HG03175 (cell line): Measurements from ENCODE around the gene SIRT2.

Source experiments
- ATAC-seq: cut with Tn5 transposase; IDR thresholded peaks from one replicate; pipeline ENCODE4 v1.9.1; 2021; ENCODE audit warnings: mild to moderate bottlenecking, moderate library complexity; ENCODE audit not compliant: unreplicated experiment

SIRT2 gene

GRCh38 chr19:38848299-38849146, 50.9 kb downstream of the SIRT2 start:
- ATAC-seq = no peak

DNA sequence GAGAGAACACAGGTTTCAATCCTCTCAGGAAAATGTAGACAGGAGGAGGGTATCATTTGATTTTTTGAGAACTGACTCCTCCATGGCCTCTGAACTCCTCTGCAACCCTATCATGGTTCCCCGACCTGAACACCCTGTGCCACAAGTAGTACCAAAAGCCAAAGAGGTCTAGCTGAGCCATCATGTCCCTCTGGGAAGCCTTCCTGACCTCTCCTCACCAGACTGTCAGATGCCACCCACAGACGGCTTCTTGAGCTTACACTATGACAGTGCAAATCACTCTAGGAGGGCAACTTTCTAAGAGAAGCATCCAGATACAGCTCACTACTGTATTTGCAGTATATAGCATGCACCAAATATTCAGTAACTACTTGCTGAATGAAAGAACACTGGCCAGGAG, 53.3 kb downstream of the SIRT2 start:
- ATAC-seq = no peak

DNA sequence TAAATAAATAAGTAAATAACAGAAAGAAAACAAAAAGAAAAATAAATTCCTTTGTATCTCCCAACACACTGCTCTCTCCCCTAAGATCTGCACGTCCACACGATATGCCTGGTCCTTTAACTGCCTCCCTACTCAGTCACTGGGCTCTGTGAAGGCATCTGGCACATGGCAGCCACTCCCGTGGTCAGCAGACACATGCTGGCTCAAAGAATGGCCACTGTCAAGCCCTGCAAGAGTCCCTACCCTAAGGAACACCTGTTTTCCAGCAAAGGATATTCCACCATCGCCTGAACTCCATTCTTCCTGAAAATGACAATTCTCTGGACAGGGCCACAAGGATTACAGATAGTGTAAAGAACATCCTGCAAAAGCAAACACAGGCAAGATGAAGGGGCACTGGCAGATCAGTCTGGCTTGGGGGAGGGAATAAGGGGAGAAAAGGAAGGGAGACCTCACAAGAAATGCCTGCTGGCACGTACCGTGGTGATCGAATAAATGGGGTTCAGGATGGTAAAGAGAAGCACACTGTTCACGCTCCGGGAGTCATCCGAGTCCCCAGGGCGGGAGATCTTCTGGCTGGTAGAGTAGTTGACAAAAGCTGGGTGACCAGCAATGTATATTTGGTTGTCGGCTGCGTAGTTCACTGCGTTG, 53.9 kb downstream of the SIRT2 start:
- ATAC-seq = no peak

GRCh38 chr19:38844093-38844686, 55.2 kb downstream of the SIRT2 start:
- no peak for ATAC-seq

GRCh38 chr19:38843175-38843758, 56.2 kb downstream of the SIRT2 start:
- ATAC-seq = no peak

- no peak for ATAC-seq
These were observed 56.8 kb downstream of the SIRT2 start for GRCh38 chr19:38842439-38843174.

DNA sequence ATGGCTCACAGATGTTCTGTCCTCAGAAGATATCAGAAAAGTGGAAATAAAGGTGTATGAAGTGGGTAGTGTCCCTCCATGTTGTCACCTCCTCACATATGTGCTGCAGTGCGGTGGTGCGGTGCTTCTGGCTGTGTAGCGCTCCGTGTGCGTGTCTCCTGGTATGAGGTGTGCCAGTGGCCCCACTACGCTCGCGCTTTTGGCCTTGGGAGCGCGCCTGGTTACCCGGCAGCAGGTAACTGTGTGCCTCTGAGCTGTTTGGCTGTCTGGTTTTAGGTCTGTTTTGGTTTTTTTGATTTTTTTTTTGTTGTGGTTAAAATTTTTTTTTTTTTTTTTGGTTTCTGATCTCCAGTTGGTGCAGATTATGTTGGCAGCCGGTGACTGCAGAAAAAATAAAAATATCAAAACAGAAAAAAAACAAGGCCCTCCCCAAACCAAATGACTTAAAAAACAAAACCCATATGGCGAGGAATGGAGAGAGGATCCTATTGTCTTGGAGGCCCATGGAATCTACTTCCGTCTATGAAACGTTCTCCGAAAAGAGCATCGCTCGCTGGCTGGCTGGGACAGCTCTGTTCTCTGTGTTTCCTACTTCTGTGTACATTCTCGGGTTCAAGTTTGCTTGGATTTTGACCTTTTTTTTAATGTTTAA, 57.5 kb downstream of the SIRT2 start:
- ATAC-seq = no peak

GRCh38 chr19:38841180-38841766, 58.1 kb downstream of the SIRT2 start:
- no peak for ATAC-seq

DNA sequence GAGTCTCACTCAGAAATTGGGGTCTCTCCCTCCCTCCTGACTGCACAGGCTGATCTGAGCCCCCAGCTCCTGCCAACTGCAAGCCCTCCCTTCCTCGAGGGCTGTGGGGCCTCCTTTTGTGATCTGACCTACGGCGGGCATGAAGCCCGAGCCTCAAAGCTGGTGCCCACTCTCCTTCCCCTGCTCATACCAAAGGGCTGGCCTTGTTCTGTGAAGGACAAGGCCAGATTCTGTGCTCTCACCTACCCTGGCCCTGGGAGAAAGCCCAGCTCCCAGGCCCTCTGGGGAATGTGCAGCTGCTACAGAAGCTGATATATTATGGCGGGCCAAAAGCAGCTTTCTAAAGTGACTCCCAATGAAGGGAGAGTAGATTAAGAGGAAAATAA, 58.8 kb downstream of the SIRT2 start:
- no peak for ATAC-seq

- ATAC-seq = no peak
These were observed 59.4 kb downstream of the SIRT2 start for GRCh38 chr19:38839816-38840582.

DNA sequence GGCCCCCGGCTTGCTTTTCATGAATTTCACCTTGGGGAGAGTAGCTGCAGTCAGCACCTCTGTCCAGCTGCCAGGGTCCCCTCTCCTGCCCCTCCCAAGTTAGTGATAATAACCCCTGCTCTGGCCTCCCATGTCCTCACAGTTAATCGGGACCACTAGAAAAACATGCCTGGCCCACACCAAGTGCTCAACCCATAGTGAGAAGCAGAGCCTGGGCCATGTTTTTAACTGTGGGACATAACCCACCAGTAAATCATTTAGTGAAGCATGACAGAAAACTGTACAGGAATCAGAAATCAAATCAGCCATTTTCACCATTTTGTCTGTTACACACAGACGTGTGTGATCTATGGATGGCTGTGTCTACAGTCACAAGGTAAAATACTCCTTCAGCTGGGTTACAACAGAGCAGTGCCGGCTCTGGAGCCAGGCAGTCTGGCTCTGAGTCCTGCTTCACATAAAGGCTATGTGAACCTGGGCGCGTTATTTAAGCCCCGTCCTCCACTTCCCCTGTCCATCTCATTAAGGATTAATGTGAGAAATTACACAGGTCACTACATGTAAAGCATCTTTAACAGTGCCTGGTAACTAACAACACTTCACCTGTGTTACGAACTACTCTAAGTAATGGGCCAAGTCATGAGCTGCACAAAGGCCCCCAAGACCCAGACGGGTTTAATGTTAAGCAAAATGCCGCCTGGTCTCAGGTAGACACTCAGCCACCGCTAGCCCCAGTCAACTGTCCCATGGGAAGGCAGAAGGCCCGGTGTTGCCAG, 60.2 kb downstream of the SIRT2 start:
- ATAC-seq = no peak

GRCh38 chr19:38838208-38838985, 61.0 kb downstream of the SIRT2 start:
- no peak for ATAC-seq

DNA sequence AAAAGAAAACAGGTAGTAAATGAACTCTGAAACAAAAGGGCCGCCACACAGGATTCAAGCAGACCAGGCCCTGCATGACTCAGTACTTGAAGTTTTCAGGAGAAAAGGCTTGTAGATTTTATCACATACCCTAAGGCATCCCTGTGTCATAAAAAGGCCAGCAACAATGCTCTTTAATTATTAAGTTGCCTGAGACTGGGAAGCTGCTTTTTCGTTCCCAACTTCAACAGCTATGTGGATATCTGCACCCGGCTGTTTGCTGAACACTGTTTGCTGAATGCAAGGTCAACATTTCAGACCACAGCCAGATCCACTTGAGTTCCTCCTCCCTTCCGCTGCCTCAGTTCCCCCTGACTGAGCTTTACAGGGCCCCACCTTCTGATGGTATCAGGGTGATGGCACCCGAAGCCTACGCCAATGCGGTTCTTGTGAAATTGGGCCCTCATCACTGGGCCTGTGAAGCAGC, 61.7 kb downstream of the SIRT2 start:
- ATAC-seq = no peak

GRCh38 chr19:38836983-38837626, 62.3 kb downstream of the SIRT2 start:
- ATAC-seq = no peak

DNA sequence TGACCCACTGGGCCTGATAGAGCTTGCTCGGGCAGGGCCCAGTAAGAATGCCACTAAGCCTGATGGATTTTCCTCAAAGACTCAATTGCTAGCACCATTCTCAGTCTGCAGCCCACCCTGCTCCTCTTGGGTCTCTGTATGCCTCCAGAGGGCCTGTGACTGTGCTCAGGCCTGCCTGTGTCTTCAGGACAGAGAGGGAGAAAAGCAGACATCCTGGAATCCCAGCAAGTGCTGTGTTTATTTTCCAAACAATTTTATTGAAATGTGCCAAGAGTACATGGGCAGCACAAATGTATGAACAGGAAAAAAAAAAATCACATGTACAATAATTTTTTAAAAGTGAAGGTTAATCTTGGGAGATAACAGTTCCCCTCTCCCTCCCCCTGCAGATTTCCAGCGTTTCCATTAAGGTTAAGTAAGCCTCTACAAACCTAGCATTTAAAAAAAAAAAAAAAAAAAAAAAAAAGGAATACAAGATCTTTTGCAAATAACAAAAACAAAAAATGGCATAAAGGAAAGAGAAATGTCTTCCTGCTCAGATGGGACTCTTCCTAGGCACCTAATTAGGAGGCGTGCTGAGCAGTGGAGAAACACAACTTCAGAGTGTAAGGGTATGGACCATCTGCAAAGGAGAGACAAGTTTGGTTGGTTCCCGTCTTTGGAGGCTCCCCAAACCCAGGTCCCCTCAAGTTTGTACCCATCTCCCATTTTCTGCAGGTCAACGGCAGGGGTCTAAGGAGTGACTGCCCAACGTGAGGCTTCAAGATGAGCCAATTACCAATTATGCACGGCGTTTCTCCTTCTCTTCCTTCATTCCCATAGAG, 63.0 kb downstream of the SIRT2 start:
- ATAC-seq = no peak

DNA sequence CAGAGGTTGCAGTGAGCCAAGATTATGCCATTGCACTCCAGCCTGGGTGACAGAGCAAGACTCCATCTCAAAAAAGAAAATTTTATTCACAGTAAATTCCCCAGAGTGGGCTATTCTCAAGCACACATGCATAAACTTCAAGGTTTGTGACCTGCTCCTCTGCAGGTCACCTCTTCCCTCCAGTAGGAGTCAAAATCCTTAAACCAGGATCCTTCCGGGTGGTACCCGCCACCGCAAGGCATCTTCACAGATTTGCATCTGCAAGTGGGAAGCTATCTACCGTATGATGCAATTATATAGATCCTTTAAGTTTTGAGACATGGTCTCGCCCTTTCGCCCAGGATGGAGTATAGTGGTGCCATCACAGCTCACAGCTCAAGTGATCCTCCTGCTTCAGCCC, 64.8 kb downstream of the SIRT2 start:
- no peak for ATAC-seq
